H9 (cell line): ENCODE data around the gene RBM33. TPM values are rescaled to one million over a fixed set of nuclear protein-coding genes. Genes with fewer than 3 reads are reported as not detected.

Source experiments
- DNase-seq: peaks from one replicate; pipeline ENCODE4 v3.0.0-alpha.2; 2017
- H2AFZ ChIP-seq: one replicate; pipeline ENCODE4 v1.6.1; 2013; ENCODE audit warnings: mild to moderate bottlenecking, low read length, control low read depth, moderate library complexity
- H2AK5ac ChIP-seq: 2 replicates; pipeline ENCODE4 v1.6.1; 2013; ENCODE audit warnings: low read length, control low read depth, mixed read lengths; ENCODE audit not compliant: insufficient read length
- H2BK120ac ChIP-seq: one replicate; pipeline ENCODE4 v1.6.1; 2013; ENCODE audit warnings: low read depth, mild to moderate bottlenecking, low read length, control low read depth, inconsistent platforms; ENCODE audit not compliant: poor library complexity, severe bottlenecking
- H2BK12ac ChIP-seq: 2 replicates; pipeline ENCODE4 v1.6.1; 2013; ENCODE audit warnings: low read length, control low read depth, mixed read lengths, low read depth; ENCODE audit not compliant: insufficient read length
- H2BK15ac ChIP-seq: 2 replicates; pipeline ENCODE4 v1.6.1; 2013; ENCODE audit warnings: low read depth, low read length, control low read depth
- H2BK20ac ChIP-seq: one replicate; pipeline ENCODE4 v1.6.1; 2013; ENCODE audit warnings: low read depth, mild to moderate bottlenecking, low read length, control low read depth, inconsistent platforms; ENCODE audit not compliant: poor library complexity, severe bottlenecking
- H2BK5ac ChIP-seq: 2 replicates; pipeline ENCODE4 v1.6.1; 2013; ENCODE audit warnings: low read length, control low read depth, mixed read lengths; ENCODE audit not compliant: insufficient read length
- H3K14ac ChIP-seq: 2 replicates; pipeline ENCODE4 v1.6.1; 2013; ENCODE audit warnings: low read length, control low read depth; ENCODE audit not compliant: insufficient read depth
- H3K18ac ChIP-seq: 2 replicates; pipeline ENCODE4 v1.6.1; 2013; ENCODE audit warnings: low read depth, mild to moderate bottlenecking, mixed read lengths, low read length, control low read depth; ENCODE audit not compliant: insufficient read length
- H3K23ac ChIP-seq: 2 replicates; pipeline ENCODE4 v1.6.1; 2013; ENCODE audit warnings: low read length, control low read depth, mixed read lengths, low read depth; ENCODE audit not compliant: insufficient read length
- H3K23me2 ChIP-seq: 2 replicates; pipeline ENCODE4 v1.6.1; 2013; ENCODE audit warnings: low read depth, mild to moderate bottlenecking, mixed read lengths, low read length, control low read depth; ENCODE audit not compliant: insufficient read length, poor library complexity, severe bottlenecking
- H3K27ac ChIP-seq: 2 replicates; pipeline ENCODE4 v1.5.1; 2013; ENCODE audit warnings: low read length, control low read depth, mixed read lengths, low read depth; ENCODE audit not compliant: insufficient read length
- H3K27me3 ChIP-seq: 2 replicates; pipeline ENCODE4 v1.6.1; 2013; ENCODE audit warnings: low read length, control low read depth, inconsistent platforms; ENCODE audit not compliant: insufficient read depth
- H3K4ac ChIP-seq: 2 replicates; pipeline ENCODE4 v1.6.1; 2013; ENCODE audit warnings: low read depth, mild to moderate bottlenecking, control low read depth, inconsistent platforms, low read length, moderate library complexity
- H3K4me1 ChIP-seq: 2 replicates; pipeline ENCODE4 v1.6.1; 2013; ENCODE audit warnings: low read length, control low read depth, inconsistent platforms; ENCODE audit not compliant: insufficient read depth
- H3K4me2 ChIP-seq: 2 replicates; pipeline ENCODE4 v1.6.1; 2013; ENCODE audit warnings: low read length, control low read depth, mixed read lengths; ENCODE audit not compliant: insufficient read length, insufficient read depth
- H3K56ac ChIP-seq: 2 replicates; pipeline ENCODE4 v1.6.1; 2013; ENCODE audit warnings: low read depth, mild to moderate bottlenecking, mixed read lengths, low read length, control low read depth; ENCODE audit not compliant: insufficient read length
- H3K79me1 ChIP-seq: 2 replicates; pipeline ENCODE4 v1.6.1; 2013; ENCODE audit warnings: low read depth, mild to moderate bottlenecking, moderate library complexity, low read length, control low read depth, inconsistent platforms; ENCODE audit not compliant: insufficient read depth, poor library complexity, severe bottlenecking
- H3K79me2 ChIP-seq: 2 replicates; pipeline ENCODE4 v1.6.1; 2013; ENCODE audit warnings: low read length, control low read depth, inconsistent platforms; ENCODE audit not compliant: insufficient read depth
- H3K9ac ChIP-seq: 2 replicates; pipeline ENCODE4 v1.6.1; 2013; ENCODE audit warnings: low read length, control low read depth, mixed read lengths; ENCODE audit not compliant: insufficient read length; ENCODE audit errors: extremely low read depth
- H3K9me3 ChIP-seq: one replicate; pipeline ENCODE4 v1.6.1; 2013; ENCODE audit warnings: low read depth, low read length, inconsistent platforms; ENCODE audit not compliant: control insufficient read depth
- H3T11ph ChIP-seq: one replicate; pipeline ENCODE4 v1.6.1; 2013; ENCODE audit warnings: mild to moderate bottlenecking, low read length, control low read depth, inconsistent platforms
- H4K20me1 ChIP-seq: one replicate; pipeline ENCODE4 v1.6.1; 2013; ENCODE audit not compliant: control insufficient read depth, insufficient read length, insufficient read depth
- H4K5ac ChIP-seq: 2 replicates; pipeline ENCODE4 v1.6.1; 2013; ENCODE audit warnings: low read depth, mild to moderate bottlenecking, mixed read lengths, low read length, control low read depth; ENCODE audit not compliant: insufficient read length
- H4K8ac ChIP-seq: replicated peaks from 2 replicates; pipeline ENCODE4 v1.6.1; 2013; ENCODE audit warnings: low read length, control low read depth, mixed read lengths, low read depth; ENCODE audit not compliant: insufficient read length
- H4K91ac ChIP-seq: 2 replicates; pipeline ENCODE4 v1.6.1; 2013; ENCODE audit warnings: low read depth, mild to moderate bottlenecking, moderate library complexity, mixed read lengths, low read length, control low read depth; ENCODE audit not compliant: insufficient read length
- H3K27ac Mint-ChIP-seq, 3 experiments: 2 replicates in 2 of 3; 3 replicates in 1 of 3; pipeline ENCODE4 v1.8.0; 2020 to 2021; ENCODE audit warnings: mixed read lengths in 3 of 3, mild to moderate bottlenecking in 1 of 3, moderate library complexity in 1 of 3
- H3K27me3 Mint-ChIP-seq: 2 replicates; pipeline ENCODE4 v1.8.0; 2021; ENCODE audit warnings: low read depth, mild to moderate bottlenecking, moderate library complexity, mixed read lengths
- H3K36me3 Mint-ChIP-seq, 3 experiments: 2 replicates in 2 of 3; 3 replicates in 1 of 3; pipeline ENCODE4 v1.8.0; 2020 to 2021; ENCODE audit warnings: low read depth in 3 of 3, mixed read lengths in 3 of 3; ENCODE audit not compliant: insufficient read depth in 1 of 3
- H3K4me1 Mint-ChIP-seq, 2 experiments: 2 replicates each; pipeline ENCODE4 v1.8.0; 2020; ENCODE audit warnings: mixed read lengths in 2 of 2
- H3K4me3 Mint-ChIP-seq, 2 experiments: 2 replicates in 1 of 2; 3 replicates in 1 of 2; pipeline ENCODE4 v1.8.0; 2020 to 2021; ENCODE audit warnings: mild to moderate bottlenecking in 2 of 2, mixed read lengths in 2 of 2, moderate library complexity in 1 of 2
- H3K9me3 Mint-ChIP-seq, 2 experiments: 2 replicates in 1 of 2; 3 replicates in 1 of 2; pipeline ENCODE4 v1.8.0; 2020; ENCODE audit warnings: mild to moderate bottlenecking in 2 of 2, mixed read lengths in 2 of 2, moderate library complexity in 1 of 2
- WGBS: extraction: QIAGEN DNeasy Blood & Tissue Kit; methylation state at CpG from one replicate; pipeline ENCODE4 v1.1.7; 2013; ENCODE audit warnings: missing lambda C conversion rate, low lambda C conversion rate, mixed read lengths; ENCODE audit not compliant: insufficient read length; ENCODE audit errors: extremely low coverage; 5-methylcytosine and 5-hydroxymethylcytosine counted together
- total RNA-seq: library from RNA; stranded (reverse); gene quantifications from 2 replicates; pipeline ENCODE4 v1.2.1, GENCODE V29; 2021
- TF ChIP-seq, protein P1 (sequence below): fragments of 200-600 bp; sonication (generic); conservative IDR thresholded peaks from 3 replicates; pipeline ENCODE4 v1.8.0; 2021; ENCODE audit warnings: antibody characterized with exemption, mild to moderate bottlenecking

RBM33 gene
- total RNA-seq, 1 experiment from 2014 or later: 71.3 TPM

DNA sequence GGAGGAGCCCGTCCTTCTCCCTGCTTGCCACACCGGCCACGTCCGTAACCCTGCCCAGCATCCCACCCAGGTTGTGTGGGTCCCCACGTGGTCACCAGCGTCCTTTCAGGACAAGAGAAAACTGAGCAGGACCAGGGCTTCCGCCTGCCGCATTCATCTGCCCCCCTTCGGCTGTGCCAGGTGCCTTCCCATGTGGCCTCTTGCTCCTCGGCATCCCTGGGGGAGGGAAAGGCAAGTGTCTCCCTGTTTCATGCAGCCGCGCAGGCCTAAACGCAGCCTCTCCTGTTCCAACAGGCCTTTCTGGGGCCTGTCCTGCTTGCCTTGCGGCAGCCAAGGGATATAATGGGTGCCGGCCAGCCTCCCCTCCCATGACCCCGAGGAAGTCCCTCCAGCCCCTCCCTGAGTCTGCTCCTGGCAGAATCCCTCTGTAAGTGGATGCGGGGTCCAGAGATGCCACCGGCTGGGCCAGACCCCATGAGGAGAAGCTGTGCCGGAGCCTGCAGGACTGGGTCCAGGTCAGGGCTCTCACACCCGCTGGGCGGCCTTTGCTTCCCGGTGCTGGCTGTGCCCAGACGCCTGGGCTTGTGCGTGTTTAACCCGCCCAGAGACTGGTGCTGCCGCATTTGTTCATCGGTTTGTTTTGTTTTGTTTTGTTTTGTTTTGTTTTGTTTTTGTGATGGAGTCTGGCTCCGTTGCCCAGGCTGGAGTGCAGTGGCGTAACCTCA is 144.7 kb downstream of the RBM33 start:
- Mint-ChIP-seq H3K4me3 (peak overlapping the region in 1 of 2 experiments; percentile 58; a peak in 2 of 5 replicates), H3K27ac (no peak overlapping the region; a peak in 1 of 7 replicates), H3K4me1 (peaks cover 4% of the 10 kb centered on the region in 2 experiments), H3K9me3 (peaks cover 0 to 7% of the 10 kb centered on the region in 2 experiments; a peak in 3 of 5 replicates), H3K36me3 (peaks cover 0 to 3% (median 0%) of the 10 kb centered on the region in 3 experiments; a peak in 1 of 7 replicates), H3K27me3 (peaks cover 37% of the 10 kb centered on the region)
- no peak overlapping the region for H3K56ac ChIP-seq
- DNase-seq: no peak
- H3T11ph ChIP-seq: no peak overlapping the region
- no peak overlapping the region for H3K18ac ChIP-seq
- no peaks in the 10 kb centered on the region for H4K20me1 ChIP-seq
- peaks cover 5% of the 10 kb centered on the region for H3K23me2 ChIP-seq
- H3K4me1 ChIP-seq: no peaks in the 10 kb centered on the region
- H2BK20ac ChIP-seq: no peak overlapping the region
- H3K79me2 ChIP-seq: no peaks in the 10 kb centered on the region
- H2BK120ac ChIP-seq: no peak overlapping the region
- H3K79me1 ChIP-seq: no peaks in the 10 kb centered on the region
- H2AFZ ChIP-seq: no peak overlapping the region
- no peak overlapping the region for H3K14ac ChIP-seq
- no peak overlapping the region for H3K4ac ChIP-seq
- TF ChIP-seq, protein P1, sequence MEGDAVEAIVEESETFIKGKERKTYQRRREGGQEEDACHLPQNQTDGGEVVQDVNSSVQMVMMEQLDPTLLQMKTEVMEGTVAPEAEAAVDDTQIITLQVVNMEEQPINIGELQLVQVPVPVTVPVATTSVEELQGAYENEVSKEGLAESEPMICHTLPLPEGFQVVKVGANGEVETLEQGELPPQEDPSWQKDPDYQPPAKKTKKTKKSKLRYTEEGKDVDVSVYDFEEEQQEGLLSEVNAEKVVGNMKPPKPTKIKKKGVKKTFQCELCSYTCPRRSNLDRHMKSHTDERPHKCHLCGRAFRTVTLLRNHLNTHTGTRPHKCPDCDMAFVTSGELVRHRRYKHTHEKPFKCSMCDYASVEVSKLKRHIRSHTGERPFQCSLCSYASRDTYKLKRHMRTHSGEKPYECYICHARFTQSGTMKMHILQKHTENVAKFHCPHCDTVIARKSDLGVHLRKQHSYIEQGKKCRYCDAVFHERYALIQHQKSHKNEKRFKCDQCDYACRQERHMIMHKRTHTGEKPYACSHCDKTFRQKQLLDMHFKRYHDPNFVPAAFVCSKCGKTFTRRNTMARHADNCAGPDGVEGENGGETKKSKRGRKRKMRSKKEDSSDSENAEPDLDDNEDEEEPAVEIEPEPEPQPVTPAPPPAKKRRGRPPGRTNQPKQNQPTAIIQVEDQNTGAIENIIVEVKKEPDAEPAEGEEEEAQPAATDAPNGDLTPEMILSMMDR: no peak
- H4K8ac ChIP-seq: no peak overlapping the region
- no peak overlapping the region for H2BK12ac ChIP-seq
- H3K4me2 ChIP-seq: no peak overlapping the region
- H3K27me3 ChIP-seq: no peaks in the 10 kb centered on the region; the same call in 1 of the 2 replicates
- H2BK5ac ChIP-seq: no peak overlapping the region
- no peak overlapping the region for H3K23ac ChIP-seq
- no peak overlapping the region for H3K9ac ChIP-seq
- H2BK15ac ChIP-seq: no peak overlapping the region
- no CpG with 5 or more reads among the region's 29 CpGs for WGBS
- no peak overlapping the region for H3K27ac ChIP-seq
- H3K9me3 ChIP-seq: no peaks in the 10 kb centered on the region
- H2AK5ac ChIP-seq: no peak overlapping the region
- H4K91ac ChIP-seq: no peak overlapping the region
- no peak overlapping the region for H4K5ac ChIP-seq
